K562 (cell line): ENCODE measurements around the gene SELENOK. TPM values are rescaled to one million over a fixed set of nuclear protein-coding genes. Genes with fewer than 3 reads are reported as not detected.

Source experiments
- ATAC-seq: fragments of 200-7000 bp; cut with Tn5 transposase; 3 replicates; pipeline ENCODE4 v1.9.1; 2020; ENCODE audit warnings: moderate library complexity
- BruUV-seq: library from RNA; stranded (reverse); fragments of 400-500 nt; replicated peaks from 2 replicates; lab custom pipeline; 2021; lab: Mats Ljungman, UMichigan
- CTCF ChIA-PET: fragments of 300-600 bp; formaldehyde crosslinking; extraction: SDS; loops from one replicate; lab custom pipeline; 2021; ENCODE audit warnings: low intra/inter-chr PET ratio; lab: Yijun Ruan, JAX
- POLR2A ChIA-PET: fragments of 300-600, 350-650 bp; sonication (Branson Sonifier 250); formaldehyde crosslinking; extraction: SDS; loops from one replicate; lab custom pipeline; 2021; ENCODE audit warnings: antibody characterized with exemption, inconsistent platforms; lab: Yijun Ruan, JAX
- DNase-seq, 4 experiments: peaks; one replicate each; pipeline versions ENCODE4 v3.0.0 to v3.0.0-alpha.2; 2011 to 2018; ENCODE audit warnings: low spot score in 3 of 4, mixed read lengths in 3 of 4; ENCODE audit errors: extremely low read depth in 1 of 4
- FAIRE-seq: peaks from 2 replicates; lab custom pipeline; 2011; peaks lifted over from hg19 to GRCh38; lab: Jason Lieb, UNC
- H2AFZ ChIP-seq: 2 replicates; pipeline ENCODE4 v1.6.0; 2011; ENCODE audit warnings: low read depth, low read length, control low read depth, inconsistent platforms
- H3K27ac ChIP-seq: fragments of 200-600 bp; 3 replicates; pipeline ENCODE4 v1.8.0; 2011; ENCODE audit warnings: low read depth, mild to moderate bottlenecking, control low read depth, inconsistent platforms, low read length, moderate library complexity, mixed read lengths; ENCODE audit errors: extremely low read depth
- H3K27me3 ChIP-seq, 2 experiments: fragments of 300-600 bp in 1 of 2; 2 replicates in 1 of 2; 3 replicates in 1 of 2; pipeline versions ENCODE4 v1.6.0 to v1.8.0; 2011; ENCODE audit warnings: inconsistent platforms in 2 of 2, low read length in 2 of 2, mild to moderate bottlenecking in 1 of 2, mixed read lengths in 1 of 2, moderate library complexity in 1 of 2; ENCODE audit not compliant: control insufficient read depth in 2 of 2, insufficient read depth in 2 of 2
- H3K36me3 ChIP-seq: fragments of 300-600 bp; 3 replicates; pipeline ENCODE4 v1.8.0; 2011; ENCODE audit warnings: mild to moderate bottlenecking, low read length, inconsistent platforms; ENCODE audit not compliant: control insufficient read depth, insufficient read depth
- H3K4me1 ChIP-seq, 2 experiments: fragments of 200-600 bp in 1 of 2; replicated peaks in 1 of 2; 2 replicates in 1 of 2; 3 replicates in 1 of 2; pipeline versions ENCODE4 v1.5.1 to v1.8.0; 2011; ENCODE audit warnings: inconsistent platforms in 2 of 2, low read length in 2 of 2, mild to moderate bottlenecking in 1 of 2, mixed read lengths in 1 of 2, moderate library complexity in 1 of 2; ENCODE audit not compliant: control insufficient read depth in 2 of 2, insufficient read depth in 2 of 2
- H3K4me2 ChIP-seq: 2 replicates; pipeline ENCODE4 v1.6.1; 2011; ENCODE audit warnings: low read length, control low read depth, inconsistent platforms, mixed read lengths; ENCODE audit not compliant: insufficient read depth
- H3K4me3 ChIP-seq: fragments of 200-600 bp; sonication (generic), shearing (Covaris generic); 2 replicates; pipeline ENCODE4 v1.5.1; 2016; ENCODE audit warnings: control low read depth, inconsistent platforms
- H3K79me2 ChIP-seq: fragments of 200-600 bp; 3 replicates; pipeline ENCODE4 v1.8.0; 2011; ENCODE audit warnings: low read length, inconsistent platforms; ENCODE audit not compliant: control insufficient read depth, insufficient read depth
- H3K9ac ChIP-seq, 2 experiments: 2 replicates each; pipeline versions ENCODE4 v1.6.0 to v1.6.1; 2011; ENCODE audit warnings: low read depth in 2 of 2, low read length in 2 of 2, control low read depth in 1 of 2, inconsistent platforms in 1 of 2, mild to moderate bottlenecking in 1 of 2, mixed read lengths in 1 of 2; ENCODE audit not compliant: insufficient read depth in 1 of 2
- H3K9me1 ChIP-seq: one replicate; pipeline ENCODE4 v1.6.0; 2011; ENCODE audit warnings: inconsistent platforms, mild to moderate bottlenecking, low read length, moderate library complexity; ENCODE audit not compliant: control insufficient read depth, insufficient read depth
- H3K9me3 ChIP-seq: replicated peaks from 2 replicates; pipeline ENCODE4 v1.5.1; 2011; ENCODE audit warnings: low read depth, low read length, inconsistent platforms; ENCODE audit not compliant: control insufficient read depth, insufficient read depth
- H4K20me1 ChIP-seq: replicated peaks from 2 replicates; pipeline ENCODE4 v1.6.1; 2011; ENCODE audit warnings: low read length, inconsistent platforms, mixed read lengths; ENCODE audit not compliant: control insufficient read depth, insufficient read depth
- SRF ChIP-seq, 2 experiments: fragments of 250-450, 450-650 bp in 1 of 2; sonication (Bioruptor Pico) in 1 of 2; sonication (generic) in 1 of 2; formaldehyde crosslinking; IDR thresholded peaks; 2 replicates each; pipeline versions ENCODE4 v1.5.0 to v1.5.1; 2020 to 2022; ENCODE audit warnings: mild to moderate bottlenecking in 1 of 2, missing genetic modification reagents in 1 of 2
- WGBS: fragments of 100-300 bp; shearing (Covaris generic); methylation state at CpG from one replicate; pipeline ENCODE4 v1.1.6; 2016; ENCODE audit warnings: low coverage, mixed read lengths; ENCODE audit not compliant: insufficient coverage; ENCODE audit errors: missing lambda C conversion rate; 5-methylcytosine and 5-hydroxymethylcytosine counted together
- in situ Hi-C: fragments of 300-500 bp; cut with MboI; formaldehyde crosslinking; loops from 4 replicates; pipeline ENCODE4 v1.15.0; 2018; ENCODE audit warnings: inconsistent platforms, mixed read lengths
- intact Hi-C: fragments of 100-400 bp; cut with micrococcal nuclease; formaldehyde crosslinking; loops from 2 replicates; pipeline ENCODE4 v1.14.2; 2022
- polyA plus RNA-seq, 8 experiments: library from polyadenylated mRNA; depleted of rRNA in 4 of 8; stranded (reverse) in 5 of 8; unstranded in 3 of 8; fragments of >200 nt; fragmentation: Nextera tagmentation in 2 of 8; fragmentation: Illumina TruSeq in 1 of 8; extraction: Ambion mirVana in 2 of 8; extraction: Trizol in 1 of 8; gene quantifications; 2 replicates each; pipeline versions ENCODE4 v1.2.1 to v1.2.3, GENCODE V29; 2011 to 2014; ENCODE audit warnings: inconsistent platforms in 1 of 8, missing spikeins in 1 of 8
- total RNA-seq, 7 experiments: library from RNA; depleted of rRNA in 6 of 7; stranded (reverse); fragments of >200 nt in 6 of 7; fragmentation: Illumina TruSeq in 2 of 7; extraction: Trizol in 2 of 7; gene quantifications; 2 replicates each; pipeline versions ENCODE4 v1.2.1 to v1.2.3, GENCODE V29; 2011 to 2021; ENCODE audit warnings: low replicate concordance in 1 of 7
- TF ChIP-seq, protein P1 (sequence below): sonication (generic); formaldehyde crosslinking; IDR thresholded peaks from 2 replicates; pipeline ENCODE4 v1.8.1; 2022; ENCODE audit warnings: missing genetic modification reagents

The SELENOK gene
- total and polyA plus RNA-seq, 9 of the 15 experiments (the other 6 are each of a cell fraction or from before 2014, with no cell fraction given) = 18.3 to 164 (median 34.8) TPM

GRCh38 chr3:53845103-53845880 is 46.4 kb downstream of the SELENOK start (continued):
- TF ChIP-seq SRF (CRISPR knock-in tag; IDR thresholded peaks at IDR 0.05) = no peak

- in situ Hi-C loops (no loop called here), intact Hi-C loops (no loop called here)
- peaks cover 0 to 25% of the 10 kb centered on the region in 2 experiments; a peak in 2 of 5 replicates for H3K27me3 ChIP-seq
- H3K79me2 ChIP-seq = no peaks in the 10 kb centered on the region
- FAIRE-seq = no peak
- no peak overlapping the region for H2AFZ ChIP-seq
- TF ChIP-seq, protein P1, sequence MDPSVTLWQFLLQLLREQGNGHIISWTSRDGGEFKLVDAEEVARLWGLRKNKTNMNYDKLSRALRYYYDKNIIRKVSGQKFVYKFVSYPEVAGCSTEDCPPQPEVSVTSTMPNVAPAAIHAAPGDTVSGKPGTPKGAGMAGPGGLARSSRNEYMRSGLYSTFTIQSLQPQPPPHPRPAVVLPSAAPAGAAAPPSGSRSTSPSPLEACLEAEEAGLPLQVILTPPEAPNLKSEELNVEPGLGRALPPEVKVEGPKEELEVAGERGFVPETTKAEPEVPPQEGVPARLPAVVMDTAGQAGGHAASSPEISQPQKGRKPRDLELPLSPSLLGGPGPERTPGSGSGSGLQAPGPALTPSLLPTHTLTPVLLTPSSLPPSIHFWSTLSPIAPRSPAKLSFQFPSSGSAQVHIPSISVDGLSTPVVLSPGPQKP (CRISPR knock-in tag) = no peak
- H3K4me3 ChIP-seq = no peak overlapping the region
- ChIA-PET POLR2A (interaction anchor here (1.1 kb wide), 1 partner anchor 47 kb away, joined by 3 read pairs; the partner anchor contains the start of gene SELENOK), CTCF (no interaction called here)
- ATAC-seq = no peak
- no peaks in the 10 kb centered on the region for H3K9me3 ChIP-seq
- peaks cover 0 to 13% of the 10 kb centered on the region in 2 experiments; a peak in 2 of 5 replicates for H3K4me1 ChIP-seq
- 26% methylated on average over 6 of the region's 9 CpGs for WGBS
- no peaks in the 10 kb centered on the region for H3K36me3 ChIP-seq
- H3K9me1 ChIP-seq = no peaks in the 10 kb centered on the region
- no peak overlapping the region for H3K4me2 ChIP-seq
- no peaks in the 10 kb centered on the region for H4K20me1 ChIP-seq
- no peak overlapping the region for H3K9ac ChIP-seq
- H3K27ac ChIP-seq = no peak overlapping the region
- DNase-seq = no peak
- no TSS peak for BruUV-seq
These were observed 47.2 kb downstream of the SELENOK start for GRCh38 chr3:53844262-53845102.
